NCI-H1417 (cell line): ENCODE results near the gene SIRPB2.
A peak's percentile ranks its signal among the peaks of the same experiment; 100 is the strongest.

Experiments used
- DNase-seq, 3 experiments: peaks; one replicate each; lab custom pipeline; 2025; lab: John Stamatoyannopoulos, UW

Gene SIRPB2

GRCh38 chr20:1441133-1441532 is 50.1 kb downstream of the SIRPB2 start:
- DNase-seq, result no peak

GRCh38 chr20:1440024-1440423 is 51.2 kb downstream of the SIRPB2 start:
- peak in 1 of 3 experiments; percentile 13 for DNase-seq

GRCh38 chr20:1438361-1438760 is 52.9 kb downstream of the SIRPB2 start:
- DNase-seq, result no peak

- DNase-seq, result peak; percentile 62 to 89 (median 80)
These were observed 53.9 kb downstream of the SIRPB2 start for GRCh38 chr20:1437235-1437904.

- no peak for DNase-seq
These were observed 55.0 kb downstream of the SIRPB2 start for GRCh38 chr20:1436263-1436662.

- no peak for DNase-seq
These were observed 55.9 kb downstream of the SIRPB2 start for GRCh38 chr20:1435337-1435699.

GRCh38 chr20:1434571-1435336 is 56.5 kb downstream of the SIRPB2 start:
- peak in 1 of 3 experiments; percentile 15 for DNase-seq

GRCh38 chr20:1431158-1431557 is 60.1 kb downstream of the SIRPB2 start:
- peak in 2 of 3 experiments; percentile 13 to 53 for DNase-seq

- DNase-seq, result no peak
These were observed 61.2 kb downstream of the SIRPB2 start for GRCh38 chr20:1430004-1430451.

- no peak for DNase-seq
These were observed 62.0 kb downstream of the SIRPB2 start for GRCh38 chr20:1429143-1429728.

GRCh38 chr20:1427457-1428054 is 63.7 kb downstream of the SIRPB2 start:
- peak; percentile 97 to 100 (median 97) for DNase-seq

- peak in 2 of 3 experiments; percentile 19 to 58 for DNase-seq
These were observed 64.9 kb downstream of the SIRPB2 start for GRCh38 chr20:1426231-1426849.
